Cardiac muscle cell (in vitro differentiated cells and primary cell): ENCODE data around the gene MUC5B. TPM values are rescaled to one million over a fixed set of nuclear protein-coding genes. Genes with fewer than 3 reads are reported as not detected.

ENCODE experiments used
- DNase-seq, 2 donors: peaks; one replicate each; pipeline versions ENCODE4 v3.0.0 to v3.0.0-alpha.2; 2010 to 2017; ENCODE audit warnings: low read depth in 1 of 2, low spot score in 1 of 2
- H3K27ac ChIP-seq: fragments of 200-600 bp; sonication (generic); 2 replicates; pipeline ENCODE4 v1.5.1; 2016
- H3K27me3 ChIP-seq: fragments of 200-600 bp; sonication (generic); 2 replicates; pipeline ENCODE4 v1.6.0; 2016; ENCODE audit warnings: control low read depth
- H3K36me3 ChIP-seq: fragments of 200-600 bp; sonication (generic); 2 replicates; pipeline ENCODE4 v1.5.1; 2016; ENCODE audit warnings: control low read depth
- H3K4me1 ChIP-seq: fragments of 200-600 bp; sonication (generic); 2 replicates; pipeline ENCODE4 v1.8.1; 2017; ENCODE audit warnings: low read depth, mild to moderate bottlenecking, mixed run types
- H3K4me3 ChIP-seq: fragments of 200-600 bp; sonication (generic); 2 replicates; pipeline ENCODE4 v1.5.1; 2016; ENCODE audit warnings: mild to moderate bottlenecking
- H3K9me3 ChIP-seq: fragments of 200-600 bp; sonication (generic); 2 replicates; pipeline ENCODE4 v1.5.1; 2017; ENCODE audit warnings: low read depth, mild to moderate bottlenecking, control low read depth
- polyA plus RNA-seq: library from polyadenylated mRNA; unstranded; fragments of >200 nt; fragmentation: Nextera tagmentation; extraction: Ambion mirVana; gene quantifications from 2 replicates; pipeline ENCODE4 v1.2.1, GENCODE V29; 2016
- total RNA-seq: library from RNA; depleted of rRNA; stranded (reverse); fragments of >200 nt; gene quantifications from 2 replicates; pipeline ENCODE4 v1.2.3, GENCODE V29; 2016
- TF ChIP-seq, protein P1 (sequence below): IDR thresholded peaks from 2 replicates; pipeline ENCODE4 v1.5.1; 2012; ENCODE audit warnings: low read depth, mild to moderate bottlenecking, low read length

The MUC5B gene
- total and polyA plus RNA-seq, 2 experiments from 2014 or later = not detected

- H3K4me3 ChIP-seq = no peak overlapping the region
- no peak overlapping the region for H3K27ac ChIP-seq
- no peaks in the 10 kb centered on the region for H3K9me3 ChIP-seq
- no peaks in the 10 kb centered on the region for H3K27me3 ChIP-seq
- H3K36me3 ChIP-seq = peaks cover 4% of the 10 kb centered on the region
- TF ChIP-seq, protein P1, sequence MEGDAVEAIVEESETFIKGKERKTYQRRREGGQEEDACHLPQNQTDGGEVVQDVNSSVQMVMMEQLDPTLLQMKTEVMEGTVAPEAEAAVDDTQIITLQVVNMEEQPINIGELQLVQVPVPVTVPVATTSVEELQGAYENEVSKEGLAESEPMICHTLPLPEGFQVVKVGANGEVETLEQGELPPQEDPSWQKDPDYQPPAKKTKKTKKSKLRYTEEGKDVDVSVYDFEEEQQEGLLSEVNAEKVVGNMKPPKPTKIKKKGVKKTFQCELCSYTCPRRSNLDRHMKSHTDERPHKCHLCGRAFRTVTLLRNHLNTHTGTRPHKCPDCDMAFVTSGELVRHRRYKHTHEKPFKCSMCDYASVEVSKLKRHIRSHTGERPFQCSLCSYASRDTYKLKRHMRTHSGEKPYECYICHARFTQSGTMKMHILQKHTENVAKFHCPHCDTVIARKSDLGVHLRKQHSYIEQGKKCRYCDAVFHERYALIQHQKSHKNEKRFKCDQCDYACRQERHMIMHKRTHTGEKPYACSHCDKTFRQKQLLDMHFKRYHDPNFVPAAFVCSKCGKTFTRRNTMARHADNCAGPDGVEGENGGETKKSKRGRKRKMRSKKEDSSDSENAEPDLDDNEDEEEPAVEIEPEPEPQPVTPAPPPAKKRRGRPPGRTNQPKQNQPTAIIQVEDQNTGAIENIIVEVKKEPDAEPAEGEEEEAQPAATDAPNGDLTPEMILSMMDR = no peak
- H3K4me1 ChIP-seq = peaks cover 7% of the 10 kb centered on the region
- DNase-seq = no peak
Measured at GRCh38 chr11:1295086-1295485, 72.2 kb downstream of the MUC5B start.

DNA sequence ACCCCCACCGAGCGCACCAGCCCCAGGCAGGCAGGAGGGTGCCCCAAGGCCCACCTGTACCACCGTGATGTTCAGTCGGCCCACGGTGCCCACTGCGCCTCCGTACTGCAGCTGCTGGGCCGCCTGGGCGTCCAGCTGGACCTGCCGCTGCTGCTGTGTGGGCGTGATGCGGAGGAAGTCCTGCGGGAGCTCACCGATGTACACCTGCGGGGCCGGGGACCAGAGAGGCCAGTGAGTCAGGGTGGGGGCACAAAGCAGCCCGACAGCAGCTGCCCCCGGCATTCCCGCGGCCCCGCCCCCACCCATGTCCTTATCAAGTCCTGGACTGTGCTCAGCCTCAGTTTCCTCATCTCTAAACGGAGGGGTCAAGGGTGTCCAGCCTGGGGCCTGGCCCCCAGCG lies 72.7 kb downstream of the MUC5B start:
- Histone ChIP-seq H3K36me3 (peaks cover 3% of the 10 kb centered on the region), H3K9me3 (no peaks in the 10 kb centered on the region), H3K27ac (no peak overlapping the region), H3K4me1 (peaks cover 7% of the 10 kb centered on the region), H3K4me3 (no peak overlapping the region), H3K27me3 (no peaks in the 10 kb centered on the region)
- no peak for DNase-seq
- TF ChIP-seq, protein P1 = no peak

GRCh38 chr11:1296287-1296686 lies 73.4 kb downstream of the MUC5B start:
- Histone ChIP-seq H3K27ac (no peak overlapping the region), H3K4me1 (peaks cover 7% of the 10 kb centered on the region), H3K4me3 (no peak overlapping the region), H3K9me3 (no peaks in the 10 kb centered on the region), H3K36me3 (peaks cover 3% of the 10 kb centered on the region), H3K27me3 (no peaks in the 10 kb centered on the region)
- TF ChIP-seq, protein P1 = no peak
- DNase-seq = no peak

- H3K9me3 ChIP-seq = no peaks in the 10 kb centered on the region
- no peaks in the 10 kb centered on the region for H3K27me3 ChIP-seq
- H3K4me3 ChIP-seq = no peak overlapping the region
- peaks cover 3% of the 10 kb centered on the region for H3K36me3 ChIP-seq
- TF ChIP-seq, protein P1 = no peak
- H3K27ac ChIP-seq = no peak overlapping the region
- H3K4me1 ChIP-seq = peaks cover 7% of the 10 kb centered on the region
- no peak for DNase-seq
Measured at GRCh38 chr11:1297011-1297575, 74.2 kb downstream of the MUC5B start.

- Histone ChIP-seq H3K9me3 (no peaks in the 10 kb centered on the region), H3K27ac (no peak overlapping the region), H3K36me3 (peaks cover 3% of the 10 kb centered on the region), H3K4me3 (no peak overlapping the region), H3K27me3 (no peaks in the 10 kb centered on the region), H3K4me1 (peaks cover 7% of the 10 kb centered on the region)
- TF ChIP-seq, protein P1 = no peak
- DNase-seq = no peak
Measured at GRCh38 chr11:1297576-1298473, 75.0 kb downstream of the MUC5B start.
